GM12878 (cell line): ENCODE measurements around the gene CALML5. TPM values are rescaled to one million over a fixed set of nuclear protein-coding genes. Genes with fewer than 3 reads are reported as not detected.
A peak's percentile ranks its signal among the peaks of the same experiment; 100 is the strongest.

ENCODE experiments used
- ATAC-seq: fragments of 200-7000 bp; cut with Tn5 transposase; 3 replicates; pipeline ENCODE4 v1.9.1; 2020; ENCODE audit warnings: mild to moderate bottlenecking, moderate library complexity
- BruUV-seq: library from RNA; stranded (reverse); fragments of 400-500 nt; replicated peaks from 2 replicates; lab custom pipeline; 2021; lab: Mats Ljungman, UMichigan
- CTCF ChIA-PET: fragments of 300-600 bp; sonication (Branson Sonifier 250); formaldehyde crosslinking; extraction: SDS; loops from one replicate; lab custom pipeline; 2021; ENCODE audit warnings: inconsistent platforms; lab: Yijun Ruan, JAX
- POLR2A ChIA-PET: fragments of 350-600 bp; formaldehyde crosslinking; extraction: SDS; loops from one replicate; lab custom pipeline; 2021; ENCODE audit warnings: inconsistent platforms; lab: Charles Lee
- RAD21 ChIA-PET: fragments of 300-600 bp; sonication (Branson Sonifier 250); formaldehyde crosslinking; loops from one replicate; lab custom pipeline; 2023; ENCODE audit warnings: antibody characterized with exemption; ENCODE audit not compliant: unreplicated experiment; lab: Charles Lee
- SMC1A ChIA-PET: fragments of 300-600 bp; sonication (Branson Sonifier 250); formaldehyde crosslinking; loops from one replicate; lab custom pipeline; 2023; ENCODE audit not compliant: unreplicated experiment, uncharacterized antibody; lab: Charles Lee
- DNase-seq: peaks from one replicate; pipeline ENCODE4 v3.0.0-alpha.2; 2011; ENCODE audit warnings: low read depth, low spot score
- FAIRE-seq: peaks from 3 replicates; lab custom pipeline; 2011; peaks lifted over from hg19 to GRCh38; lab: Jason Lieb, UNC
- H2AFZ ChIP-seq: 2 replicates; pipeline ENCODE4 v1.6.0; 2011; ENCODE audit warnings: low read depth, low read length, control low read depth; ENCODE audit not compliant: control insufficient read depth
- H3K27ac ChIP-seq: 2 replicates; pipeline ENCODE4 v1.5.1; 2011; ENCODE audit warnings: control low read depth; ENCODE audit not compliant: control insufficient read depth, insufficient read depth
- H3K27me3 ChIP-seq, 2 experiments: replicated peaks in 1 of 2; 2 replicates each; pipeline versions ENCODE4 v1.6.0 to v1.6.1; 2011; ENCODE audit warnings: low read length in 1 of 2; ENCODE audit not compliant: control insufficient read depth in 2 of 2, insufficient read depth in 2 of 2
- H3K36me3 ChIP-seq, 2 experiments: 2 replicates each; pipeline ENCODE4 v1.5.1; 2011; ENCODE audit warnings: low read length in 1 of 2; ENCODE audit not compliant: control insufficient read depth in 2 of 2, insufficient read depth in 2 of 2
- H3K4me1 ChIP-seq: 2 replicates; pipeline ENCODE4 v1.6.1; 2011; ENCODE audit warnings: mild to moderate bottlenecking, low read length, moderate library complexity, mixed read lengths; ENCODE audit not compliant: control insufficient read depth, insufficient read depth
- H3K4me2 ChIP-seq: 2 replicates; pipeline ENCODE4 v1.6.0; 2011; ENCODE audit warnings: control low read depth; ENCODE audit not compliant: control insufficient read depth, insufficient read depth
- H3K4me3 ChIP-seq: fragments of 200-600 bp; sonication (generic); 2 replicates; pipeline ENCODE4 v1.5.1; 2016
- H3K79me2 ChIP-seq: 2 replicates; pipeline ENCODE4 v1.6.0; 2011; ENCODE audit warnings: low read length; ENCODE audit not compliant: control insufficient read depth, insufficient read depth
- H3K9ac ChIP-seq: 2 replicates; pipeline ENCODE4 v1.8.0; 2011; ENCODE audit warnings: low read length, control low read depth, mixed read lengths; ENCODE audit not compliant: control insufficient read depth, insufficient read depth
- H3K9me3 ChIP-seq: replicated peaks from 3 replicates; pipeline ENCODE4 v1.5.1; 2011; ENCODE audit warnings: mild to moderate bottlenecking, low read length; ENCODE audit not compliant: control insufficient read depth, insufficient read depth
- H4K20me1 ChIP-seq: 2 replicates; pipeline ENCODE4 v1.6.0; 2011; ENCODE audit not compliant: control insufficient read depth, insufficient read depth
- CHD4 ChIP-seq: fragments of 200-600 bp; sonication (generic); IDR thresholded peaks from 2 replicates; pipeline ENCODE4 v1.6.1; 2016; ENCODE audit warnings: mild to moderate bottlenecking
- ETV6 ChIP-seq, 2 experiments: fragments of 450-650 bp in 1 of 2; IDR thresholded peaks in 1 of 2; conservative IDR thresholded peaks in 1 of 2; 2 replicates each; pipeline ENCODE4 v1.6.1; 2014; ENCODE audit warnings: antibody characterized with exemption in 1 of 2, borderline replicate concordance in 1 of 2, low read depth in 1 of 2, mild to moderate bottlenecking in 1 of 2, moderate library complexity in 1 of 2
- FOS ChIP-seq: IDR thresholded peaks from 3 replicates; pipeline ENCODE4 v1.6.1; 2011; ENCODE audit warnings: borderline replicate concordance; ENCODE audit not compliant: insufficient read length; ENCODE audit errors: extremely low read depth
- GABPA ChIP-seq: IDR thresholded peaks from 2 replicates; pipeline ENCODE4 v1.6.1; 2014; ENCODE audit warnings: antibody characterized with exemption, low read depth, mild to moderate bottlenecking, inconsistent platforms
- LARP7 ChIP-seq: fragments of 450-650 bp; IDR thresholded peaks from 2 replicates; pipeline ENCODE4 v1.6.1; 2017; ENCODE audit warnings: mild to moderate bottlenecking
- RUNX3 ChIP-seq: IDR thresholded peaks from 2 replicates; pipeline ENCODE4 v1.6.1; 2012; ENCODE audit warnings: low read length, inconsistent platforms
- SMARCA5 ChIP-seq: fragments of 450-650 bp; IDR thresholded peaks from 2 replicates; pipeline ENCODE4 v1.6.1; 2017; ENCODE audit warnings: mild to moderate bottlenecking
- USF2 ChIP-seq: IDR thresholded peaks from 2 replicates; pipeline ENCODE4 v1.6.1; 2011; ENCODE audit warnings: low read depth, low read length, improper control_type of control experiment, borderline replicate concordance
- WGBS: methylation state at CpG from one replicate; pipeline ENCODE4 v1.1.6; 2016; ENCODE audit warnings: low lambda C conversion rate; ENCODE audit not compliant: insufficient replicate concordance, insufficient coverage; ENCODE audit errors: missing lambda C conversion rate; 5-methylcytosine and 5-hydroxymethylcytosine counted together
- in situ Hi-C: fragments of 300-500 bp; cut with MboI; formaldehyde crosslinking; loops from 9 replicates; pipeline ENCODE4 v1.14.3; 2018; ENCODE audit warnings: mixed read lengths
- intact Hi-C: fragments of 100-400 bp; cut with micrococcal nuclease; formaldehyde crosslinking; loops from one replicate; pipeline ENCODE4 v1.14.2; 2022; ENCODE audit not compliant: unreplicated experiment
- polyA plus RNA-seq, 11 experiments: library from polyadenylated mRNA; depleted of rRNA in 4 of 11; unstranded in 6 of 11; stranded (reverse) in 5 of 11; fragments of >200 nt; fragmentation: Nextera tagmentation in 4 of 11; fragmentation: Illumina TruSeq in 1 of 11; extraction: Ambion mirVana in 4 of 11; extraction: Trizol in 1 of 11; gene quantifications; 1 replicate in 1 of 11; 2 replicates in 10 of 11; pipeline versions ENCODE4 v1.2.1 to v1.2.3, GENCODE V29; 2011 to 2016; ENCODE audit warnings: inconsistent platforms in 2 of 11, missing spikeins in 2 of 11, low read depth in 1 of 11
- total RNA-seq, 4 experiments: library from RNA; depleted of rRNA in 3 of 4; stranded (reverse); fragments of >200 nt in 3 of 4; fragmentation: Illumina TruSeq in 1 of 4; extraction: Trizol in 1 of 4; gene quantifications; 2 replicates each; pipeline versions ENCODE4 v1.2.1 to v1.2.3, GENCODE V29; 2013 to 2021
- TF ChIP-seq, protein P1 (sequence below): IDR thresholded peaks from 2 replicates; pipeline ENCODE4 v1.6.1; 2012; ENCODE audit warnings: improper control_type of control experiment, low read depth, low read length; ENCODE audit not compliant: insufficient replicate concordance
- TF ChIP-seq, protein P2 (sequence below): fragments of 450-650 bp; IDR thresholded peaks from 2 replicates; pipeline ENCODE4 v1.6.1; 2016; ENCODE audit warnings: mild to moderate bottlenecking, moderate library complexity, borderline replicate concordance

Gene CALML5
- total and polyA plus RNA-seq, 10 of the 15 experiments (the other 5 are each of a cell fraction or from before 2014, with no cell fraction given) = not detected

DNA sequence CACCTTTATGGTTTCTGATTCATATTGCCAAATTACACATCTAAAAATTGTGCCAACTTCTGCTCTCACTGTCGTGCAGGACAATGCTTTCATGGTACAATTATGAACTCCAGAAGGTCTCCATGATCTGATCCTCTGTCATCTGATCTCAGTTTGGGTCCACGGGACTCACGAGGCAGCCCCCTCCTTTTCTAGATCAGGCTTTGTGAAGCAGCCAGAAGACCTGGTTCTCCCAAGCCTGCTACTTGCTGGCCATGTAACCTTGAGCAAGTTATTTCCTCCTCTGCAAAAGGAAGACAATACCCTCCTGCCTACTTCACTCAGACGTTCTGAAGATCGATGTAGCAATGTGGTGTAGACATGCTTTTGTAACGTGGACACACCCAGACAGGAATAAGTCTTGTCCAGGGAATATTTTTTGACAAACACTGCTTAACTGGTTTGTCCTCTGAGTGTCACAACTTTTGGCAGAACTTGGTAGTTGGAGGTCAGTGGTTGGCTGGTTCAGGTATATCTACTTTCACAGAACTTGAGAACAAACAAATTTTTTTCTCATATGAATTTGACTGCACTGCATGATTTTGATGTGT lies 44.9 kb upstream of the CALML5 start:
- 1% methylated on average over 6 of the region's 6 CpGs for WGBS
- in situ Hi-C loops = no loop called here
- no peak overlapping the region for H3K4me3 ChIP-seq
- H3K79me2 ChIP-seq = no peaks in the 10 kb centered on the region
- H3K9ac ChIP-seq = no peak overlapping the region
- ATAC-seq (no peak), FAIRE-seq (peak; percentile 61), DNase-seq (no peak)
- intact Hi-C loops = no loop called here
- H3K4me1 ChIP-seq = no peaks in the 10 kb centered on the region
- SMC1A ChIA-PET = no interaction called here
- POLR2A ChIA-PET = no interaction called here
- no peaks in the 10 kb centered on the region; a peak in 1 of 4 replicates for H3K27me3 ChIP-seq
- no peak overlapping the region for H3K27ac ChIP-seq
- CTCF ChIA-PET = no interaction called here
- no peaks in the 10 kb centered on the region for H3K36me3 ChIP-seq
- H3K9me3 ChIP-seq = peaks cover 2% of the 10 kb centered on the region; the same call in 2 of the 3 replicates
- no peak overlapping the region for H3K4me2 ChIP-seq
- no peaks in the 10 kb centered on the region for H4K20me1 ChIP-seq
- RAD21 ChIA-PET = no interaction called here
- BruUV-seq = no TSS peak
- no peak overlapping the region for H2AFZ ChIP-seq
- TF ChIP-seq USF2 (no peak), LARP7 (no peak), SMARCA5 (no peak), FOS (no peak), RUNX3 (no peak), ETV6 (conservative IDR thresholded peaks at IDR 0.05 in 1 of 2, IDR thresholded peaks at IDR 0.05 in 1 of 2; ENCODE audit: borderline replicate concordance in 1 of 2, low read depth in 1 of 2) (no peak), GABPA (no peak), CHD4 (no peak)
- TF ChIP-seq, protein P1, sequence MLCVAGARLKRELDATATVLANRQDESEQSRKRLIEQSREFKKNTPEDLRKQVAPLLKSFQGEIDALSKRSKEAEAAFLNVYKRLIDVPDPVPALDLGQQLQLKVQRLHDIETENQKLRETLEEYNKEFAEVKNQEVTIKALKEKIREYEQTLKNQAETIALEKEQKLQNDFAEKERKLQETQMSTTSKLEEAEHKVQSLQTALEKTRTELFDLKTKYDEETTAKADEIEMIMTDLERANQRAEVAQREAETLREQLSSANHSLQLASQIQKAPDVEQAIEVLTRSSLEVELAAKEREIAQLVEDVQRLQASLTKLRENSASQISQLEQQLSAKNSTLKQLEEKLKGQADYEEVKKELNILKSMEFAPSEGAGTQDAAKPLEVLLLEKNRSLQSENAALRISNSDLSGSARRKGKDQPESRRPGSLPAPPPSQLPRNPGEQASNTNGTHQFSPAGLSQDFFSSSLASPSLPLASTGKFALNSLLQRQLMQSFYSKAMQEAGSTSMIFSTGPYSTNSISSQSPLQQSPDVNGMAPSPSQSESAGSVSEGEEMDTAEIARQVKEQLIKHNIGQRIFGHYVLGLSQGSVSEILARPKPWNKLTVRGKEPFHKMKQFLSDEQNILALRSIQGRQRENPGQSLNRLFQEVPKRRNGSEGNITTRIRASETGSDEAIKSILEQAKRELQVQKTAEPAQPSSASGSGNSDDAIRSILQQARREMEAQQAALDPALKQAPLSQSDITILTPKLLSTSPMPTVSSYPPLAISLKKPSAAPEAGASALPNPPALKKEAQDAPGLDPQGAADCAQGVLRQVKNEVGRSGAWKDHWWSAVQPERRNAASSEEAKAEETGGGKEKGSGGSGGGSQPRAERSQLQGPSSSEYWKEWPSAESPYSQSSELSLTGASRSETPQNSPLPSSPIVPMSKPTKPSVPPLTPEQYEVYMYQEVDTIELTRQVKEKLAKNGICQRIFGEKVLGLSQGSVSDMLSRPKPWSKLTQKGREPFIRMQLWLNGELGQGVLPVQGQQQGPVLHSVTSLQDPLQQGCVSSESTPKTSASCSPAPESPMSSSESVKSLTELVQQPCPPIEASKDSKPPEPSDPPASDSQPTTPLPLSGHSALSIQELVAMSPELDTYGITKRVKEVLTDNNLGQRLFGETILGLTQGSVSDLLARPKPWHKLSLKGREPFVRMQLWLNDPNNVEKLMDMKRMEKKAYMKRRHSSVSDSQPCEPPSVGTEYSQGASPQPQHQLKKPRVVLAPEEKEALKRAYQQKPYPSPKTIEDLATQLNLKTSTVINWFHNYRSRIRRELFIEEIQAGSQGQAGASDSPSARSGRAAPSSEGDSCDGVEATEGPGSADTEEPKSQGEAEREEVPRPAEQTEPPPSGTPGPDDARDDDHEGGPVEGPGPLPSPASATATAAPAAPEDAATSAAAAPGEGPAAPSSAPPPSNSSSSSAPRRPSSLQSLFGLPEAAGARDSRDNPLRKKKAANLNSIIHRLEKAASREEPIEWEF = no peak
- TF ChIP-seq, protein P2, sequence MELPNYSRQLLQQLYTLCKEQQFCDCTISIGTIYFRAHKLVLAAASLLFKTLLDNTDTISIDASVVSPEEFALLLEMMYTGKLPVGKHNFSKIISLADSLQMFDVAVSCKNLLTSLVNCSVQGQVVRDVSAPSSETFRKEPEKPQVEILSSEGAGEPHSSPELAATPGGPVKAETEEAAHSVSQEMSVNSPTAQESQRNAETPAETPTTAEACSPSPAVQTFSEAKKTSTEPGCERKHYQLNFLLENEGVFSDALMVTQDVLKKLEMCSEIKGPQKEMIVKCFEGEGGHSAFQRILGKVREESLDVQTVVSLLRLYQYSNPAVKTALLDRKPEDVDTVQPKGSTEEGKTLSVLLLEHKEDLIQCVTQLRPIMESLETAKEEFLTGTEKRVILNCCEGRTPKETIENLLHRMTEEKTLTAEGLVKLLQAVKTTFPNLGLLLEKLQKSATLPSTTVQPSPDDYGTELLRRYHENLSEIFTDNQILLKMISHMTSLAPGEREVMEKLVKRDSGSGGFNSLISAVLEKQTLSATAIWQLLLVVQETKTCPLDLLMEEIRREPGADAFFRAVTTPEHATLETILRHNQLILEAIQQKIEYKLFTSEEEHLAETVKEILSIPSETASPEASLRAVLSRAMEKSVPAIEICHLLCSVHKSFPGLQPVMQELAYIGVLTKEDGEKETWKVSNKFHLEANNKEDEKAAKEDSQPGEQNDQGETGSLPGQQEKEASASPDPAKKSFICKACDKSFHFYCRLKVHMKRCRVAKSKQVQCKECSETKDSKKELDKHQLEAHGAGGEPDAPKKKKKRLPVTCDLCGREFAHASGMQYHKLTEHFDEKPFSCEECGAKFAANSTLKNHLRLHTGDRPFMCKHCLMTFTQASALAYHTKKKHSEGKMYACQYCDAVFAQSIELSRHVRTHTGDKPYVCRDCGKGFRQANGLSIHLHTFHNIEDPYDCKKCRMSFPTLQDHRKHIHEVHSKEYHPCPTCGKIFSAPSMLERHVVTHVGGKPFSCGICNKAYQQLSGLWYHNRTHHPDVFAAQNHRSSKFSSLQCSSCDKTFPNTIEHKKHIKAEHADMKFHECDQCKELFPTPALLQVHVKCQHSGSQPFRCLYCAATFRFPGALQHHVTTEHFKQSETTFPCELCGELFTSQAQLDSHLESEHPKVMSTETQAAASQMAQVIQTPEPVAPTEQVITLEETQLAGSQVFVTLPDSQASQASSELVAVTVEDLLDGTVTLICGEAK = no peak
